Tibial nerve (tissue), 4 donors: Measurements from ENCODE around the gene HSF4. TPM values are rescaled to one million over a fixed set of nuclear protein-coding genes. Genes with fewer than 3 reads are reported as not detected.

Experiments
- DNase-seq, 2 donors: peaks; one replicate each; pipeline ENCODE4 v3.0.0-alpha.2; 2019; ENCODE audit warnings: low spot score in 2 of 2
- H3K27ac ChIP-seq, 4 donors: fragments of 200-600 bp; sonication (generic) in 3 of 4; one replicate each; pipeline ENCODE4 v1.5.1; 2017 to 2019; ENCODE audit warnings: mild to moderate bottlenecking in 1 of 4
- H3K27me3 ChIP-seq, 2 donors: fragments of 200-600 bp; sonication (generic) in 1 of 2; one replicate each; pipeline versions ENCODE4 v1.5.1 to v1.6.0; 2017 to 2019
- H3K36me3 ChIP-seq, 3 donors: fragments of 200-600 bp; sonication (generic); one replicate each; pipeline ENCODE4 v1.5.1; 2018 to 2019
- H3K4me1 ChIP-seq, 4 donors: fragments of 200-600 bp; sonication (generic) in 3 of 4; one replicate each; pipeline ENCODE4 v1.5.1; 2017 to 2019
- H3K4me3 ChIP-seq, 4 donors: fragments of 200-600 bp; sonication (generic) in 3 of 4; one replicate each; pipeline ENCODE4 v1.5.1; 2017 to 2019; ENCODE audit warnings: mild to moderate bottlenecking in 1 of 4, moderate library complexity in 1 of 4
- H3K9me3 ChIP-seq, 4 donors: fragments of 200-600 bp; sonication (generic) in 3 of 4; one replicate each; pipeline ENCODE4 v1.5.1; 2017 to 2019
- CTCF ChIP-seq, 5 experiments: fragments of 200-600 bp in 3 of 5; fragments of 450-650 bp in 2 of 5; sonication (generic) in 3 of 5; IDR thresholded peaks; one replicate each; pipeline ENCODE4 v1.5.1; 2016 to 2019; ENCODE audit warnings: antibody characterized with exemption in 5 of 5, mild to moderate bottlenecking in 3 of 5, moderate library complexity in 2 of 5
- EP300 ChIP-seq, 2 donors: sonication (generic); formaldehyde crosslinking; IDR thresholded peaks; one replicate each; pipeline ENCODE4 v1.6.1; 2017; ENCODE audit warnings: antibody characterized with exemption in 2 of 2, mild to moderate bottlenecking in 1 of 2
- POLR2A ChIP-seq, 2 donors: fragments of 450-650 bp; IDR thresholded peaks; one replicate each; pipeline ENCODE4 v1.6.1; 2017; ENCODE audit warnings: antibody characterized with exemption in 2 of 2, mild to moderate bottlenecking in 2 of 2, moderate library complexity in 2 of 2
- WGBS, 2 donors: methylation state at CpG; one replicate each; pipeline ENCODE4 v1.1.5; 2018; 5-methylcytosine and 5-hydroxymethylcytosine counted together
- total RNA-seq, 4 donors: library from RNA; depleted of rRNA; stranded (reverse); fragments of >200 nt; gene quantifications; one replicate each; pipeline ENCODE4 v1.1.0, GENCODE V29; 2016

Gene HSF4
- 100 to 1,000 TPM; 103 to 167 (median 153) TPM for total RNA-seq

GRCh38 chr16:67164599-67165061, at the start of gene HSF4:
Gene HSF4 (plus strand): TSS chr16:67164745. CDS start chr16:67164812, 67 bp downstream.
- Histone ChIP-seq H3K36me3 (no peaks in the 10 kb centered on the region), H3K27ac (peak within 1 kb of the TSS; percentile 58 to 78 (median 66)), H3K9me3 (no peaks in the 10 kb centered on the region), H3K4me1 (peaks cover 0 to 76% (median 42%) of the 10 kb centered on the region in 4 donors), H3K27me3 (peaks cover 0 to 68% of the 10 kb centered on the region in 2 donors), H3K4me3 (peak within 1 kb of the TSS; percentile 24 to 49 (median 27))
- TF ChIP-seq POLR2A (IDR thresholded peaks at IDR 0.05) (peak in 1 of 2 donors; percentile 57), CTCF (IDR thresholded peaks at IDR 0.05) (no peak), EP300 (IDR thresholded peaks at IDR 0.05) (peak in 1 of 2 donors; percentile 33)
- 0 to 1% methylated on average over 4 to 21 of the region's 41 CpGs for WGBS, 2 donors
- peak in 1 of 2 donors; percentile 31 for DNase-seq

GRCh38 chr16:67114793-67115192, 49.8 kb upstream of the HSF4 start:
- Histone ChIP-seq H3K9me3 (no peaks in the 10 kb centered on the region), H3K4me3 (no peak overlapping the region), H3K4me1 (peaks cover 0 to 61% (median 17%) of the 10 kb centered on the region in 4 donors), H3K36me3 (peaks cover 0 to 14% (median 0%) of the 10 kb centered on the region in 3 donors), H3K27ac (no peak overlapping the region), H3K27me3 (no peaks in the 10 kb centered on the region)
- WGBS, 2 donors, result 77 to 80% methylated on average over 2 of the region's 2 CpGs
- no peak for DNase-seq
- TF ChIP-seq CTCF (IDR thresholded peaks at IDR 0.05) (no peak), POLR2A (IDR thresholded peaks at IDR 0.05) (no peak), EP300 (IDR thresholded peaks at IDR 0.05) (no peak)

GRCh38 chr16:67115639-67116038, 48.9 kb upstream of the HSF4 start:
- no peak for TF ChIP-seq POLR2A (IDR thresholded peaks at IDR 0.05)
- no peak for TF ChIP-seq CTCF (IDR thresholded peaks at IDR 0.05)
- TF ChIP-seq EP300 (IDR thresholded peaks at IDR 0.05), result no peak
- Histone ChIP-seq H3K4me3 (no peak overlapping the region), H3K36me3 (peaks cover 0 to 20% (median 0%) of the 10 kb centered on the region in 3 donors), H3K4me1 (peaks cover 0 to 56% (median 14%) of the 10 kb centered on the region in 4 donors), H3K27ac (no peak overlapping the region), H3K9me3 (no peaks in the 10 kb centered on the region), H3K27me3 (no peaks in the 10 kb centered on the region)
- no peak for DNase-seq
- WGBS, 2 donors, result 76 to 77% methylated on average over 7 of the region's 7 CpGs

GRCh38 chr16:67116388-67117311, 47.9 kb upstream of the HSF4 start:
- WGBS, 2 donors, result 75 to 80% methylated on average over 13 of the region's 13 CpGs
- peaks cover 0 to 30% (median 4%) of the 10 kb centered on the region in 3 donors for H3K36me3 ChIP-seq
- H3K27me3 ChIP-seq, result no peaks in the 10 kb centered on the region

More at GRCh38 chr16:67116388-67117311, 47.9 kb upstream of the HSF4 start:
- TF ChIP-seq POLR2A (IDR thresholded peaks at IDR 0.05) (no peak), EP300 (IDR thresholded peaks at IDR 0.05) (no peak), CTCF (IDR thresholded peaks at IDR 0.05) (no peak)
- Histone ChIP-seq H3K4me1 (peaks cover 0 to 46% (median 5%) of the 10 kb centered on the region in 4 donors), H3K4me3 (no peak overlapping the region), H3K27ac (peak overlapping the region in 2 of 4 donors; percentile 38 to 59), H3K9me3 (no peaks in the 10 kb centered on the region)
- DNase-seq, result no peak
